Liver (tissue), 9 donors: ENCODE measurements around the gene ST3GAL5. TPM values are rescaled to one million over a fixed set of nuclear protein-coding genes. Genes with fewer than 3 reads are reported as not detected.

Experiments used
- DNase-seq: peaks from one replicate; pipeline ENCODE4 v3.0.0-alpha.2; 2017; ENCODE audit warnings: low spot score
- H3K27ac ChIP-seq, 2 donors: one replicate each; pipeline ENCODE4 v1.7.0; 2013; ENCODE audit warnings: inconsistent platforms in 2 of 2, low read length in 2 of 2, control low read depth in 1 of 2, low read depth in 1 of 2, mild to moderate bottlenecking in 1 of 2
- H3K27me3 ChIP-seq, 4 donors: one replicate each; pipeline versions ENCODE4 v1.6.1 to v1.7.0; 2013; ENCODE audit warnings: low read length in 3 of 4, inconsistent platforms in 1 of 4, mild to moderate bottlenecking in 1 of 4, moderate library complexity in 1 of 4; ENCODE audit not compliant: control insufficient read depth in 4 of 4, insufficient read depth in 4 of 4
- H3K36me3 ChIP-seq, 4 donors: one replicate each; pipeline versions ENCODE4 v1.6.1 to v1.7.0; 2013; ENCODE audit warnings: low read length in 3 of 4, mild to moderate bottlenecking in 3 of 4, low read depth in 1 of 4, moderate library complexity in 1 of 4; ENCODE audit not compliant: control insufficient read depth in 4 of 4, insufficient read depth in 3 of 4
- H3K4me1 ChIP-seq, 4 donors: one replicate each; pipeline versions ENCODE4 v1.6.1 to v1.7.0; 2013; ENCODE audit warnings: low read length in 3 of 4, mild to moderate bottlenecking in 3 of 4, moderate library complexity in 1 of 4; ENCODE audit not compliant: control insufficient read depth in 4 of 4, insufficient read depth in 4 of 4
- H3K4me3 ChIP-seq, 3 donors: one replicate each; pipeline versions ENCODE4 v1.6.1 to v1.7.0; 2013; ENCODE audit warnings: low read length in 3 of 3, control low read depth in 1 of 3, low read depth in 1 of 3, mild to moderate bottlenecking in 1 of 3
- H3K9ac ChIP-seq, 2 donors: one replicate each; pipeline ENCODE4 v1.7.0; 2013; ENCODE audit warnings: low read length in 2 of 2, mild to moderate bottlenecking in 2 of 2, moderate library complexity in 2 of 2, control low read depth in 1 of 2, low read depth in 1 of 2
- H3K9me3 ChIP-seq, 4 donors: one replicate each; pipeline versions ENCODE4 v1.6.1 to v1.7.0; 2013; ENCODE audit warnings: low read length in 3 of 4; ENCODE audit not compliant: control insufficient read depth in 4 of 4
- ATF3 ChIP-seq: IDR thresholded peaks from 2 replicates; pipeline ENCODE4 v1.6.1; 2016; ENCODE audit warnings: antibody characterized with exemption
- EGR1 ChIP-seq, 2 donors: IDR thresholded peaks; 2 replicates each; pipeline ENCODE4 v1.6.1; 2016 to 2018; ENCODE audit warnings: antibody characterized with exemption in 2 of 2, low read depth in 2 of 2
- FOXA1 ChIP-seq: IDR thresholded peaks from 2 replicates; pipeline ENCODE4 v1.6.1; 2016; ENCODE audit warnings: antibody characterized with exemption
- FOXA2 ChIP-seq: IDR thresholded peaks from 2 replicates; pipeline ENCODE4 v1.6.1; 2016; ENCODE audit warnings: antibody characterized with exemption
- GABPA ChIP-seq, 2 donors: IDR thresholded peaks in 1 of 2; conservative IDR thresholded peaks in 1 of 2; 2 replicates each; pipeline ENCODE4 v1.6.1; 2016; ENCODE audit warnings: antibody characterized with exemption in 2 of 2, mild to moderate bottlenecking in 1 of 2, moderate library complexity in 1 of 2
- HNF4A ChIP-seq, 2 donors: conservative IDR thresholded peaks; 2 replicates each; pipeline ENCODE4 v1.6.1; 2016; ENCODE audit warnings: antibody characterized with exemption in 2 of 2, mild to moderate bottlenecking in 2 of 2
- HNF4G ChIP-seq: IDR thresholded peaks from 2 replicates; pipeline ENCODE4 v1.6.1; 2016; ENCODE audit warnings: antibody characterized with exemption
- JUND ChIP-seq, 2 donors: IDR thresholded peaks; 2 replicates each; pipeline ENCODE4 v1.6.1; 2016; ENCODE audit warnings: antibody characterized with exemption in 2 of 2
- MAX ChIP-seq: IDR thresholded peaks from 2 replicates; pipeline ENCODE4 v1.6.1; 2016; ENCODE audit warnings: antibody characterized with exemption
- NR2F2 ChIP-seq: IDR thresholded peaks from 2 replicates; pipeline ENCODE4 v1.6.1; 2016; ENCODE audit warnings: antibody characterized with exemption
- RAD21 ChIP-seq, 2 donors: IDR thresholded peaks; 2 replicates each; pipeline ENCODE4 v1.6.1; 2016; ENCODE audit warnings: antibody characterized with exemption in 2 of 2, mild to moderate bottlenecking in 2 of 2
- REST ChIP-seq: IDR thresholded peaks from 2 replicates; pipeline ENCODE4 v1.6.1; 2016; ENCODE audit warnings: antibody characterized with exemption, mild to moderate bottlenecking
- RXRA ChIP-seq, 2 donors: IDR thresholded peaks; 2 replicates each; pipeline ENCODE4 v1.6.1; 2017 to 2018; ENCODE audit warnings: antibody characterized with exemption in 2 of 2, mild to moderate bottlenecking in 1 of 2
- SP1 ChIP-seq: IDR thresholded peaks from 2 replicates; pipeline ENCODE4 v1.6.1; 2018; ENCODE audit warnings: antibody characterized with exemption, mild to moderate bottlenecking
- TAF1 ChIP-seq: conservative IDR thresholded peaks from 2 replicates; pipeline ENCODE4 v1.6.1; 2016; ENCODE audit warnings: antibody characterized with exemption, mild to moderate bottlenecking
- YY1 ChIP-seq: IDR thresholded peaks from 2 replicates; pipeline ENCODE4 v1.6.1; 2016; ENCODE audit warnings: antibody characterized with exemption, mild to moderate bottlenecking
- WGBS: extraction: QIAGEN DNeasy Blood & Tissue Kit; methylation state at CpG from one replicate; pipeline ENCODE4 v1.1.7; 2013; 5-methylcytosine and 5-hydroxymethylcytosine counted together
- polyA plus RNA-seq, 2 donors: library from polyadenylated mRNA; stranded (reverse) in 1 of 2; unstranded in 1 of 2; fragments of 200-250 nt in 1 of 2; fragments of >200 nt in 1 of 2; fragmentation: Nextera tagmentation in 1 of 2; extraction: Ambion mirVana in 1 of 2; gene quantifications; one replicate each; pipeline versions ENCODE4 v1.2.1 to v1.2.3, GENCODE V29; 2013 to 2015
- total RNA-seq, 2 donors: library from RNA; depleted of rRNA; stranded (reverse); fragments of >200 nt; gene quantifications; one replicate each; pipeline ENCODE4 v1.2.3, GENCODE V29; 2014
- TF ChIP-seq, protein P1 (sequence below): IDR thresholded peaks from 2 replicates; pipeline ENCODE4 v1.6.1; 2016; ENCODE audit warnings: antibody characterized with exemption
- TF ChIP-seq, protein P2 (sequence below): fragments of 150-350 bp; IDR thresholded peaks from 2 replicates; pipeline ENCODE4 v1.5.1; 2017; ENCODE audit warnings: improper control_type of control experiment, low read depth, low read length; ENCODE audit not compliant: missing input control
- donor health status: healthy.
- donor health status: healthy.
- donor health status: healthy.
- donor health status: healthy.
- donor health status: healthy.

ST3GAL5 gene
- total and polyA plus RNA-seq, 4 donors = 4.5 to 17.0 (median 9.0) TPM

- no peak for DNase-seq
- Histone ChIP-seq H3K27ac (no peak overlapping the region), H3K9me3 (no peaks in the 10 kb centered on the region), H3K36me3 (peaks cover 0 to 4% (median 0%) of the 10 kb centered on the region in 4 donors), H3K4me3 (no peak overlapping the region), H3K4me1 (peaks cover 0 to 3% (median 0%) of the 10 kb centered on the region in 4 donors), H3K9ac (no peak overlapping the region), H3K27me3 (no peaks in the 10 kb centered on the region)
- WGBS = 90% methylated on average over 11 of the region's 11 CpGs
- TF ChIP-seq YY1 (no peak), FOXA2 (no peak), GABPA (IDR thresholded peaks at IDR 0.05 in 1 of 2, conservative IDR thresholded peaks at IDR 0.05 in 1 of 2) (no peak), HNF4G (no peak), NR2F2 (no peak), TAF1 (no peak), EGR1 (IDR thresholded peaks at IDR 0.05; ENCODE audit: low read depth in 2 of 2) (no peak), SP1 (no peak), JUND (IDR thresholded peaks at IDR 0.05) (no peak), HNF4A (conservative IDR thresholded peaks at IDR 0.05) (no peak), RAD21 (IDR thresholded peaks at IDR 0.05) (no peak), RXRA (IDR thresholded peaks at IDR 0.05) (no peak)
- TF ChIP-seq, protein P1, sequence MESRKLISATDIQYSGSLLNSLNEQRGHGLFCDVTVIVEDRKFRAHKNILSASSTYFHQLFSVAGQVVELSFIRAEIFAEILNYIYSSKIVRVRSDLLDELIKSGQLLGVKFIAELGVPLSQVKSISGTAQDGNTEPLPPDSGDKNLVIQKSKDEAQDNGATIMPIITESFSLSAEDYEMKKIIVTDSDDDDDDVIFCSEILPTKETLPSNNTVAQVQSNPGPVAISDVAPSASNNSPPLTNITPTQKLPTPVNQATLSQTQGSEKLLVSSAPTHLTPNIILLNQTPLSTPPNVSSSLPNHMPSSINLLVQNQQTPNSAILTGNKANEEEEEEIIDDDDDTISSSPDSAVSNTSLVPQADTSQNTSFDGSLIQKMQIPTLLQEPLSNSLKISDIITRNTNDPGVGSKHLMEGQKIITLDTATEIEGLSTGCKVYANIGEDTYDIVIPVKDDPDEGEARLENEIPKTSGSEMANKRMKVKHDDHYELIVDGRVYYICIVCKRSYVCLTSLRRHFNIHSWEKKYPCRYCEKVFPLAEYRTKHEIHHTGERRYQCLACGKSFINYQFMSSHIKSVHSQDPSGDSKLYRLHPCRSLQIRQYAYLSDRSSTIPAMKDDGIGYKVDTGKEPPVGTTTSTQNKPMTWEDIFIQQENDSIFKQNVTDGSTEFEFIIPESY = no peak
These were observed 21.1 kb downstream of the ST3GAL5 start for GRCh38 chr2:85867556-85868292.

DNA sequence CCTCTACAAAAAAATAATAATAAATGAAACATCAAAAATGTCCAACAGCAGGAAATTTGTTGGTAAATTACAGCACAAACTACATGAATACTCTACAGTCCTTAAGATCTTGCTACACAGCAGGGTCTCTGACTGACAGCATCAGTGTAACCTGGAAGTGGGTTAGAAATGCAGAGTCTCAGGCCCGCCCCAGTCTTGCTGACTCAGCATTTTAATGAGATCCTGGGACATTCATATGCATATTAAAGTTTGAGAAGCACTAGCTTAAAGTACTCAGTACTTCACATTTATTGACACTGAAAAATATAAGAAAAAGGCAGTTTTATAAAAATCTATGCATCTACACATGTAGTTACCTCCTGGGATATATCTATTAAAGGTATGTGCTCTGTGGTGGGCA is 21.7 kb downstream of the ST3GAL5 start:
- WGBS = 93% methylated on average over 1 of the region's 1 CpG
- Histone ChIP-seq H3K9me3 (no peaks in the 10 kb centered on the region), H3K27me3 (no peaks in the 10 kb centered on the region), H3K4me1 (peaks cover 0 to 3% (median 0%) of the 10 kb centered on the region in 4 donors), H3K4me3 (no peak overlapping the region), H3K36me3 (peaks cover 0 to 8% (median 0%) of the 10 kb centered on the region in 4 donors), H3K9ac (no peak overlapping the region), H3K27ac (no peak overlapping the region)
- TF ChIP-seq NR2F2 (no peak), YY1 (no peak), GABPA (IDR thresholded peaks at IDR 0.05 in 1 of 2, conservative IDR thresholded peaks at IDR 0.05 in 1 of 2) (no peak), ATF3 (no peak), HNF4G (no peak), RAD21 (IDR thresholded peaks at IDR 0.05) (no peak), FOXA2 (no peak), RXRA (IDR thresholded peaks at IDR 0.05) (no peak), SP1 (no peak), HNF4A (conservative IDR thresholded peaks at IDR 0.05) (no peak), REST (no peak), TAF1 (no peak), MAX (no peak), FOXA1 (no peak)
- TF ChIP-seq, protein P2, sequence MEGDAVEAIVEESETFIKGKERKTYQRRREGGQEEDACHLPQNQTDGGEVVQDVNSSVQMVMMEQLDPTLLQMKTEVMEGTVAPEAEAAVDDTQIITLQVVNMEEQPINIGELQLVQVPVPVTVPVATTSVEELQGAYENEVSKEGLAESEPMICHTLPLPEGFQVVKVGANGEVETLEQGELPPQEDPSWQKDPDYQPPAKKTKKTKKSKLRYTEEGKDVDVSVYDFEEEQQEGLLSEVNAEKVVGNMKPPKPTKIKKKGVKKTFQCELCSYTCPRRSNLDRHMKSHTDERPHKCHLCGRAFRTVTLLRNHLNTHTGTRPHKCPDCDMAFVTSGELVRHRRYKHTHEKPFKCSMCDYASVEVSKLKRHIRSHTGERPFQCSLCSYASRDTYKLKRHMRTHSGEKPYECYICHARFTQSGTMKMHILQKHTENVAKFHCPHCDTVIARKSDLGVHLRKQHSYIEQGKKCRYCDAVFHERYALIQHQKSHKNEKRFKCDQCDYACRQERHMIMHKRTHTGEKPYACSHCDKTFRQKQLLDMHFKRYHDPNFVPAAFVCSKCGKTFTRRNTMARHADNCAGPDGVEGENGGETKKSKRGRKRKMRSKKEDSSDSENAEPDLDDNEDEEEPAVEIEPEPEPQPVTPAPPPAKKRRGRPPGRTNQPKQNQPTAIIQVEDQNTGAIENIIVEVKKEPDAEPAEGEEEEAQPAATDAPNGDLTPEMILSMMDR = no peak
- TF ChIP-seq, protein P1 = no peak
- DNase-seq = no peak
